GM12878 (cell line): ENCODE data around the gene TNFRSF1B. TPM values are rescaled to one million over a fixed set of nuclear protein-coding genes. Genes with fewer than 3 reads are reported as not detected.

Source experiments
- GABPA ChIP-seq: IDR thresholded peaks from 2 replicates; pipeline ENCODE4 v1.6.1; 2014; ENCODE audit warnings: antibody characterized with exemption, low read depth, mild to moderate bottlenecking, inconsistent platforms
- polyA plus RNA-seq, 11 experiments: library from polyadenylated mRNA; depleted of rRNA in 4 of 11; unstranded in 6 of 11; stranded (reverse) in 5 of 11; fragments of >200 nt; fragmentation: Nextera tagmentation in 4 of 11; fragmentation: Illumina TruSeq in 1 of 11; extraction: Ambion mirVana in 4 of 11; extraction: Trizol in 1 of 11; gene quantifications; 1 replicate in 1 of 11; 2 replicates in 10 of 11; pipeline versions ENCODE4 v1.2.1 to v1.2.3, GENCODE V29; 2011 to 2016; ENCODE audit warnings: inconsistent platforms in 2 of 11, missing spikeins in 2 of 11, low read depth in 1 of 11
- total RNA-seq, 4 experiments: library from RNA; depleted of rRNA in 3 of 4; stranded (reverse); fragments of >200 nt in 3 of 4; fragmentation: Illumina TruSeq in 1 of 4; extraction: Trizol in 1 of 4; gene quantifications; 2 replicates each; pipeline versions ENCODE4 v1.2.1 to v1.2.3, GENCODE V29; 2013 to 2021
- TF ChIP-seq, protein P1 (sequence below): fragments of 450-650 bp; IDR thresholded peaks from 2 replicates; pipeline ENCODE4 v1.6.1; 2017; ENCODE audit warnings: antibody characterized with exemption, mild to moderate bottlenecking, moderate library complexity
- TF ChIP-seq, protein P2 (sequence below): IDR thresholded peaks from 2 replicates; pipeline ENCODE4 v1.6.1; 2011; ENCODE audit warnings: low read depth, mild to moderate bottlenecking, low read length, moderate library complexity, borderline replicate concordance; ENCODE audit errors: extremely low read depth
- TF ChIP-seq, protein P3 (sequence below): fragments of 150-350 bp; IDR thresholded peaks from 2 replicates; pipeline ENCODE4 v1.6.1; 2016; ENCODE audit warnings: low read depth, low read length

The TNFRSF1B gene
- total and polyA plus RNA-seq, 10 of the 15 experiments (the other 5 are each of a cell fraction or from before 2014, with no cell fraction given) = 10.1 to 87.2 (median 37.3) TPM

DNA sequence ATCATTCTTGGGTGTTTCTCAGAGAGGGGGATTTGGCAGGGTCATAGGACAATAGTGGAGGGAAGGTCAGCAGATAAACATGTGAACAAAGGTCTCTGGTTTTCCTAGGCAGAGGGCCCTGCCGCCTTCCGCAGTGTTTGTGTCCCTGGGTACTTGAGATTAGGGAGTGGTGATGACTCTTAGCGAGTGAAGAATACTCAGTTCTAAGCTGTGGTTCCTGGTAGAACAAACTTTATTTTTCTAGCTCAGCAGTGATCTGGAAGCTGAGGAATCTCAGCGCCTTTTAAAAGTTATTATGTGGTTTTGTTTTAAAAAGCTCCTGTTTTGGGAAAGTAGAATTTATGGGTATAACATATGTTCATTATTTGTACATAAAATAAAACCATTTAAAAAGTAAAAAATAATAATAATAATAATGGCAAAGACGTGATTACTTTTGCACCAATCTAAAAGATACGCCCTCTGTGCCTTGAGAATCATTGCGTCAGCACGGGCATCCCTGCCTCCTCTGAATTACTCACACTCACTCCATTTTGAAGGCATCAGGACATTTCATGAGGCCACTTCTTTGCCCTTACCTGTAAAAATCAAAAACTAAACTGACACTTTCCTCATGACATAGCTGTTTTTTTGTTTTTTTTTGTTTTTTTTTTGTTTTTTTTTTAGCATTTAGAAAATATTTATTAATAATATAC is 29.7 kb upstream of the TNFRSF1B start (continued):
- TF ChIP-seq, protein P1, sequence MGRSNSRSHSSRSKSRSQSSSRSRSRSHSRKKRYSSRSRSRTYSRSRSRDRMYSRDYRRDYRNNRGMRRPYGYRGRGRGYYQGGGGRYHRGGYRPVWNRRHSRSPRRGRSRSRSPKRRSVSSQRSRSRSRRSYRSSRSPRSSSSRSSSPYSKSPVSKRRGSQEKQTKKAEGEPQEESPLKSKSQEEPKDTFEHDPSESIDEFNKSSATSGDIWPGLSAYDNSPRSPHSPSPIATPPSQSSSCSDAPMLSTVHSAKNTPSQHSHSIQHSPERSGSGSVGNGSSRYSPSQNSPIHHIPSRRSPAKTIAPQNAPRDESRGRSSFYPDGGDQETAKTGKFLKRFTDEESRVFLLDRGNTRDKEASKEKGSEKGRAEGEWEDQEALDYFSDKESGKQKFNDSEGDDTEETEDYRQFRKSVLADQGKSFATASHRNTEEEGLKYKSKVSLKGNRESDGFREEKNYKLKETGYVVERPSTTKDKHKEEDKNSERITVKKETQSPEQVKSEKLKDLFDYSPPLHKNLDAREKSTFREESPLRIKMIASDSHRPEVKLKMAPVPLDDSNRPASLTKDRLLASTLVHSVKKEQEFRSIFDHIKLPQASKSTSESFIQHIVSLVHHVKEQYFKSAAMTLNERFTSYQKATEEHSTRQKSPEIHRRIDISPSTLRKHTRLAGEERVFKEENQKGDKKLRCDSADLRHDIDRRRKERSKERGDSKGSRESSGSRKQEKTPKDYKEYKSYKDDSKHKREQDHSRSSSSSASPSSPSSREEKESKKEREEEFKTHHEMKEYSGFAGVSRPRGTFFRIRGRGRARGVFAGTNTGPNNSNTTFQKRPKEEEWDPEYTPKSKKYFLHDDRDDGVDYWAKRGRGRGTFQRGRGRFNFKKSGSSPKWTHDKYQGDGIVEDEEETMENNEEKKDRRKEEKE = no peak
- TF ChIP-seq, protein P2, sequence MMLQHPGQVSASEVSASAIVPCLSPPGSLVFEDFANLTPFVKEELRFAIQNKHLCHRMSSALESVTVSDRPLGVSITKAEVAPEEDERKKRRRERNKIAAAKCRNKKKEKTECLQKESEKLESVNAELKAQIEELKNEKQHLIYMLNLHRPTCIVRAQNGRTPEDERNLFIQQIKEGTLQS = no peak
- TF ChIP-seq, protein P3, sequence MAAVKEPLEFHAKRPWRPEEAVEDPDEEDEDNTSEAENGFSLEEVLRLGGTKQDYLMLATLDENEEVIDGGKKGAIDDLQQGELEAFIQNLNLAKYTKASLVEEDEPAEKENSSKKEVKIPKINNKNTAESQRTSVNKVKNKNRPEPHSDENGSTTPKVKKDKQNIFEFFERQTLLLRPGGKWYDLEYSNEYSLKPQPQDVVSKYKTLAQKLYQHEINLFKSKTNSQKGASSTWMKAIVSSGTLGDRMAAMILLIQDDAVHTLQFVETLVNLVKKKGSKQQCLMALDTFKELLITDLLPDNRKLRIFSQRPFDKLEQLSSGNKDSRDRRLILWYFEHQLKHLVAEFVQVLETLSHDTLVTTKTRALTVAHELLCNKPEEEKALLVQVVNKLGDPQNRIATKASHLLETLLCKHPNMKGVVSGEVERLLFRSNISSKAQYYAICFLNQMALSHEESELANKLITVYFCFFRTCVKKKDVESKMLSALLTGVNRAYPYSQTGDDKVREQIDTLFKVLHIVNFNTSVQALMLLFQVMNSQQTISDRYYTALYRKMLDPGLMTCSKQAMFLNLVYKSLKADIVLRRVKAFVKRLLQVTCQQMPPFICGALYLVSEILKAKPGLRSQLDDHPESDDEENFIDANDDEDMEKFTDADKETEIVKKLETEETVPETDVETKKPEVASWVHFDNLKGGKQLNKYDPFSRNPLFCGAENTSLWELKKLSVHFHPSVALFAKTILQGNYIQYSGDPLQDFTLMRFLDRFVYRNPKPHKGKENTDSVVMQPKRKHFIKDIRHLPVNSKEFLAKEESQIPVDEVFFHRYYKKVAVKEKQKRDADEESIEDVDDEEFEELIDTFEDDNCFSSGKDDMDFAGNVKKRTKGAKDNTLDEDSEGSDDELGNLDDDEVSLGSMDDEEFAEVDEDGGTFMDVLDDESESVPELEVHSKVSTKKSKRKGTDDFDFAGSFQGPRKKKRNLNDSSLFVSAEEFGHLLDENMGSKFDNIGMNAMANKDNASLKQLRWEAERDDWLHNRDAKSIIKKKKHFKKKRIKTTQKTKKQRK = no peak
- TF ChIP-seq GABPA = no peak
